HEK293 (cell line): ENCODE data around the gene MGMT.
A peak's percentile ranks its signal among the peaks of the same experiment; 100 is the strongest.

Experiments used
- CTCF ChIA-PET: fragments of 350-600 bp; formaldehyde crosslinking; extraction: SDS; loops from one replicate; lab custom pipeline; 2021; ENCODE audit warnings: antibody characterized with exemption; lab: Yijun Ruan, JAX
- POLR2A ChIA-PET: fragments of 300-600 bp; formaldehyde crosslinking; extraction: SDS; loops from one replicate; lab custom pipeline; 2020; ENCODE audit warnings: antibody characterized with exemption, inconsistent platforms; lab: Yijun Ruan, JAX
- H3K27ac ChIP-seq: fragments of 200-500 bp; sonication (Bioruptor generic); 2 replicates; pipeline ENCODE4 v1.5.1; 2014; ENCODE audit warnings: low read depth, low read length, control low read depth, inconsistent platforms; ENCODE audit errors: extremely low read depth
- H3K36me3 ChIP-seq, 2 experiments: fragments of 200-500 bp in 1 of 2; sonication (Bioruptor generic) in 1 of 2; 1 replicate in 1 of 2; 2 replicates in 1 of 2; pipeline ENCODE4 v1.5.1; 2014 to 2017; ENCODE audit warnings: inconsistent platforms in 2 of 2, low read length in 2 of 2; ENCODE audit not compliant: control insufficient read depth in 2 of 2, insufficient read depth in 1 of 2
- H3K4me1 ChIP-seq: fragments of 200-500 bp; sonication (Bioruptor generic); 2 replicates; pipeline ENCODE4 v1.5.1; 2014; ENCODE audit warnings: mild to moderate bottlenecking, low read length, inconsistent platforms; ENCODE audit not compliant: control insufficient read depth, insufficient read depth
- H3K4me3 ChIP-seq: 2 replicates; pipeline ENCODE4 v1.5.1; 2011; ENCODE audit warnings: low read depth, mild to moderate bottlenecking, control low read depth, low read length, moderate library complexity
- H3K9me3 ChIP-seq: fragments of 200-500 bp; sonication (Bioruptor generic); 2 replicates; pipeline ENCODE4 v1.5.1; 2014; ENCODE audit warnings: low read depth, low read length, inconsistent platforms; ENCODE audit not compliant: control insufficient read depth, insufficient read depth
- FEZF1 ChIP-seq: fragments of 450-650 bp; formaldehyde crosslinking; IDR thresholded peaks from 2 replicates; pipeline ENCODE4 v1.5.1; 2016; ENCODE audit warnings: missing biosample characterization, missing genetic modification characterization
- ZBTB44 ChIP-seq: fragments of 450-650 bp; IDR thresholded peaks from 2 replicates; pipeline ENCODE4 v1.5.1; 2018; ENCODE audit warnings: missing biosample characterization, mild to moderate bottlenecking, missing genetic modification characterization
- ZBTB48 ChIP-seq: fragments of 450-650 bp; formaldehyde crosslinking; IDR thresholded peaks from 2 replicates; pipeline ENCODE4 v1.5.1; 2016; ENCODE audit warnings: missing biosample characterization, missing genetic modification characterization
- ZNF121 ChIP-seq: fragments of 450-650 bp; formaldehyde crosslinking; IDR thresholded peaks from 2 replicates; pipeline ENCODE4 v1.5.1; 2016; ENCODE audit warnings: missing biosample characterization, missing genetic modification characterization
- ZNF580 ChIP-seq: fragments of 450-650 bp; formaldehyde crosslinking; IDR thresholded peaks from 2 replicates; pipeline ENCODE4 v1.5.1; 2016; ENCODE audit warnings: missing biosample characterization, missing genetic modification characterization
- TF ChIP-seq, protein P1 (sequence below): fragments of 450-650 bp; formaldehyde crosslinking; IDR thresholded peaks from 2 replicates; pipeline ENCODE4 v1.5.1; 2016; ENCODE audit warnings: missing biosample characterization, missing genetic modification characterization

The MGMT gene

DNA sequence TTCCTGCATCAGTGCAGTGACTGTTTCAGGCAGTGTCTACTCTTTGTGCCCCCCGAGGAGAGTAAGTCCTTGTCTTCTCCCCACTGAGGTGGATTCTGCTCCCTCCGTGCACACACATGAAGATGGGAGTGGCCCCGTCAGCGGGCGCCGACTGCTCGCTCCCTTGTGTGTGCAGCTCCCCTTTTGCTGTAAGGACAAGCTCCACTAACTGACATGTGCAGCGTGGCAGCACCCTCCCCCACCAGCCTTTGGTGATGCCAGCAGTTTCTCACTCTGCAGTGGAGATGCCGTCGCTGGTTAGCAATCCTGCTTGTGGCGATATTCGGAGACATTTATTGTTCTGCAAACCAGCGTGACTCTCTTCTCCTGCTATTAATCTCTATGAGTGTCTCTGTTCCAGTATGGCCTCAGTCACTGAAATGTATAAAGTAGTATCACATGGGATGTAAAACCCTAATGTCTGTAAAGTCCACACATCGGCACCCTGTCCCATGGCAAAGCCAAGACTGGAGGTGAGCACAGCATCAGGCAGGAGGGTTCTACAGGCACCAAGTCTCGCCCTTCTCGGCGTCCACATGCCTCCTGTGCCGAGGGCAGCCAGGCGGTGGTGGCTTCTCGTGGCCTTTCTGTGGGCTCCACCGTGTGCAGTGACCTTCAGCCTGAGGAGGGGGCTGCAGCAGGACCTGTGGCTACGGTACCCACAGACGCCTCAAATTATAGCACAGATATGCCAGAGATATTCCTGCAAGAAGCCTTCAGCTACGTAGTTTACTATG lies 294.3 kb downstream of the MGMT start (continued):
- TF ChIP-seq ZNF580 (no peak), ZBTB44 (tag by site-specific recombination) (no peak), ZNF121 (tag by site-specific recombination) (no peak)
- TF ChIP-seq, all 188 proteins: peak for 0

DNA sequence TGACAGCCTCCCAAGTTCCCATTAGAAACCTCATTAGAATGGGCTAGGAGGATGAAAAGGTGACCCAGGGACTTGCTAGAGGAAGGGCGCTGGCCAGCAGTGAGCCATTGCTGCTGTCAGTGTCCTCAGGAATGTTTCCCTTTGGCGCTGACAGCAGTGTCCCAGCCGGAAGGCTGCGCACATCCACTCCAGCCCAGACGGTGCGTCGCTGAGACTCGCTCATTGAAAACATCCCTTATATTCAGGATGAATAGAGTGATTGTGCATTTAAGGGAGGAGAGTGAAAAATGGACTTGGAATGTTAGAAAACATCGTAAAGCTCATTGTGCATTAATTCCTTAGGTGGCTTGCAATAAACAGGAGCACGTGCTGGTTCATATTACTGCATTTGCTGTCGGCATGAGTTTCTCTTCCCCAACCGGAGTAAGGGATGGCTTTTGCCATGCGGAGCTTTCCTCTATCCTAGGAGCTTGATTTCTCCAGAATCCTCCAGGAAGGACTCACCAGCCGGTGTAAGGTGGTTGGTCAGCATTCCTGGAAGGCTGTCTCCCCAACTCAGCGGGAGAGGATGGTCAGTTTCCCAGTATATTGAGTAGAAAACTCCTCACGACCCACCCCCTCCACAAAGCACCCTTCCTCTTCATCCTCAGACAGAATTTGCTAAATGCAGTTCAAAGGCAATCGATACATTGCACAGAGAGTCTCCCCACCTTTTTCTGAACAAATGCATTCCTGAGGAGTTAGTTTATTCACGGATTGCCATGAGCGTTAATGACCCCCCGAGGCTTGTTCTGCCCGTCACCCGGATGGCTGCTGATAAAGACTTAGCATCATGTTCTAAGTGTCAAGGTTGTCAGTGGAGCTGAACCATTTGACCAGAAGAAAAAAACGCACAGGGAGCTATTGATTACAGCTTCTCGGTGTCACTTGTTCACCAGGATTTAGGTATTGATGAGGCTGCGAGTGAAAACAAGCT lies 295.2 kb downstream of the MGMT start:
- no peak overlapping the region for H3K27ac ChIP-seq
- TF ChIP-seq FEZF1 (0 out of 2 replicates have a peak, but pooled peaks have one; percentile 10), ZBTB44 (tag by site-specific recombination) (0 out of 2 replicates have a peak, but pooled peaks have one; percentile 20)
- TF ChIP-seq, protein P1, sequence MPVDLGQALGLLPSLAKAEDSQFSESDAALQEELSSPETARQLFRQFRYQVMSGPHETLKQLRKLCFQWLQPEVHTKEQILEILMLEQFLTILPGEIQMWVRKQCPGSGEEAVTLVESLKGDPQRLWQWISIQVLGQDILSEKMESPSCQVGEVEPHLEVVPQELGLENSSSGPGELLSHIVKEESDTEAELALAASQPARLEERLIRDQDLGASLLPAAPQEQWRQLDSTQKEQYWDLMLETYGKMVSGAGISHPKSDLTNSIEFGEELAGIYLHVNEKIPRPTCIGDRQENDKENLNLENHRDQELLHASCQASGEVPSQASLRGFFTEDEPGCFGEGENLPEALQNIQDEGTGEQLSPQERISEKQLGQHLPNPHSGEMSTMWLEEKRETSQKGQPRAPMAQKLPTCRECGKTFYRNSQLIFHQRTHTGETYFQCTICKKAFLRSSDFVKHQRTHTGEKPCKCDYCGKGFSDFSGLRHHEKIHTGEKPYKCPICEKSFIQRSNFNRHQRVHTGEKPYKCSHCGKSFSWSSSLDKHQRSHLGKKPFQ (tag by site-specific recombination): no peak
- TF ChIP-seq, all 188 proteins: peak for 2
- H3K9me3 ChIP-seq: no peaks in the 10 kb centered on the region
- ChIA-PET CTCF (interaction anchor here (0.7 kb wide), 1 partner anchor 362 kb away, joined by 3 read pairs; no protein-coding TSS in a partner anchor), POLR2A (interaction anchor here (0.6 kb wide), 1 partner anchor 735 kb away, joined by 6 read pairs; no protein-coding TSS in a partner anchor)
- no peaks in the 10 kb centered on the region; the same call in 1 of the 2 replicates for H3K4me1 ChIP-seq
- H3K4me3 ChIP-seq: no peak overlapping the region
- H3K36me3 ChIP-seq: no peaks in the 10 kb centered on the region

GRCh38 chr10:129764011-129764900 lies 297.2 kb downstream of the MGMT start:
- Histone ChIP-seq H3K36me3 (no peaks in the 10 kb centered on the region), H3K4me1 (no peaks in the 10 kb centered on the region; the same call in 1 of the 2 replicates), H3K4me3 (no peak overlapping the region), H3K27ac (no peak overlapping the region), H3K9me3 (no peaks in the 10 kb centered on the region)
- ChIA-PET POLR2A (no interaction called here), CTCF (interaction anchor here (1.0 kb wide), 1 partner anchor 207 kb away, joined by 3 read pairs; no protein-coding TSS in a partner anchor)
- no peak for TF ChIP-seq ZBTB48 (tag by site-specific recombination)
